Progenitor cell of endocrine pancreas (in vitro differentiated cells): ENCODE measurements around the gene ODC1. TPM values are rescaled to one million over a fixed set of nuclear protein-coding genes. Genes with fewer than 3 reads are reported as not detected.

ENCODE experiments used
- DNase-seq: peaks from one replicate; pipeline ENCODE4 v3.0.0; 2021; ENCODE audit warnings: low spot score; ENCODE audit not compliant: unreplicated experiment
- H3K27ac Mint-ChIP-seq: 2 replicates; pipeline ENCODE4 v1.8.0; 2021; ENCODE audit warnings: mild to moderate bottlenecking, moderate library complexity, mixed read lengths
- H3K27me3 Mint-ChIP-seq: 2 replicates; pipeline ENCODE4 v1.8.0; 2021; ENCODE audit warnings: mixed read lengths
- H3K36me3 Mint-ChIP-seq: 2 replicates; pipeline ENCODE4 v1.8.0; 2022; ENCODE audit warnings: mixed read lengths; ENCODE audit not compliant: insufficient read depth
- H3K4me1 Mint-ChIP-seq: 2 replicates; pipeline ENCODE4 v1.8.0; 2021; ENCODE audit warnings: low read depth, mixed read lengths
- H3K4me3 Mint-ChIP-seq: 2 replicates; pipeline ENCODE4 v1.8.0; 2021; ENCODE audit warnings: low read depth, mild to moderate bottlenecking, moderate library complexity, mixed read lengths
- H3K9me3 Mint-ChIP-seq: 2 replicates; pipeline ENCODE4 v1.8.0; 2021; ENCODE audit warnings: low read depth, mixed read lengths
- CTCF ChIP-seq: fragments of 200-600 bp; sonication (generic); IDR thresholded peaks from one replicate; pipeline ENCODE4 v1.5.0; 2021; ENCODE audit warnings: antibody characterized with exemption, mild to moderate bottlenecking; ENCODE audit not compliant: unreplicated experiment
- total RNA-seq: library from RNA; stranded (reverse); gene quantifications from 2 replicates; pipeline ENCODE4 v1.2.1, GENCODE V29; 2021

The ODC1 gene
- total RNA-seq, 1 donor from 2014 or later = 252 TPM

GRCh38 chr2:10473121-10473756 is 25.1 kb upstream of the ODC1 start:
- Mint-ChIP-seq H3K36me3 (no peaks in the 10 kb centered on the region), H3K27ac (no peak overlapping the region), H3K4me1 (peaks cover 4% of the 10 kb centered on the region), H3K9me3 (no peaks in the 10 kb centered on the region), H3K27me3 (peaks cover 27% of the 10 kb centered on the region), H3K4me3 (no peak overlapping the region)
- DNase-seq = no peak
- no peak for TF ChIP-seq CTCF

- no peak for DNase-seq
- no peak overlapping the region for H3K27ac Mint-ChIP-seq
- no peaks in the 10 kb centered on the region for H3K9me3 Mint-ChIP-seq
- no peaks in the 10 kb centered on the region for H3K36me3 Mint-ChIP-seq
- no peak overlapping the region for H3K4me3 Mint-ChIP-seq
- TF ChIP-seq CTCF = no peak
- H3K27me3 Mint-ChIP-seq = peaks cover 19% of the 10 kb centered on the region
- H3K4me1 Mint-ChIP-seq = peaks cover 2% of the 10 kb centered on the region
Observed at GRCh38 chr2:10471955-10472354, 23.8 kb upstream of the ODC1 start.

GRCh38 chr2:10471046-10471571 is 23.0 kb upstream of the ODC1 start:
- Mint-ChIP-seq H3K36me3 (no peaks in the 10 kb centered on the region), H3K9me3 (no peaks in the 10 kb centered on the region), H3K4me1 (no peaks in the 10 kb centered on the region), H3K4me3 (no peak overlapping the region), H3K27ac (no peak overlapping the region), H3K27me3 (peaks cover 19% of the 10 kb centered on the region)
- TF ChIP-seq CTCF = no peak
- DNase-seq = no peak

- H3K36me3 Mint-ChIP-seq = no peaks in the 10 kb centered on the region
- no peak overlapping the region for H3K27ac Mint-ChIP-seq
- H3K9me3 Mint-ChIP-seq = no peaks in the 10 kb centered on the region
- H3K27me3 Mint-ChIP-seq = peaks cover 19% of the 10 kb centered on the region
- no peak overlapping the region for H3K4me3 Mint-ChIP-seq
- TF ChIP-seq CTCF = no peak
- DNase-seq = no peak
- no peaks in the 10 kb centered on the region for H3K4me1 Mint-ChIP-seq
Observed at GRCh38 chr2:10469955-10470608, 22.0 kb upstream of the ODC1 start.

GRCh38 chr2:10469301-10469700 is 21.2 kb upstream of the ODC1 start:
- no peak for TF ChIP-seq CTCF
- peaks cover 19% of the 10 kb centered on the region for H3K27me3 Mint-ChIP-seq
- H3K4me3 Mint-ChIP-seq = no peak overlapping the region

More at GRCh38 chr2:10469301-10469700, 21.2 kb upstream of the ODC1 start:
- DNase-seq = no peak
- no peaks in the 10 kb centered on the region for H3K9me3 Mint-ChIP-seq
- H3K4me1 Mint-ChIP-seq = no peaks in the 10 kb centered on the region
- H3K27ac Mint-ChIP-seq = no peak overlapping the region
- H3K36me3 Mint-ChIP-seq = no peaks in the 10 kb centered on the region
